ENCODE measurements around the gene SPSB1. TPM values are rescaled to one million over a fixed set of nuclear protein-coding genes. Genes with fewer than 3 reads are reported as not detected.

The SPSB1 gene
- total RNA-seq, 2 donors from 2014 or later: 7.7 to 9.2 TPM

DNA sequence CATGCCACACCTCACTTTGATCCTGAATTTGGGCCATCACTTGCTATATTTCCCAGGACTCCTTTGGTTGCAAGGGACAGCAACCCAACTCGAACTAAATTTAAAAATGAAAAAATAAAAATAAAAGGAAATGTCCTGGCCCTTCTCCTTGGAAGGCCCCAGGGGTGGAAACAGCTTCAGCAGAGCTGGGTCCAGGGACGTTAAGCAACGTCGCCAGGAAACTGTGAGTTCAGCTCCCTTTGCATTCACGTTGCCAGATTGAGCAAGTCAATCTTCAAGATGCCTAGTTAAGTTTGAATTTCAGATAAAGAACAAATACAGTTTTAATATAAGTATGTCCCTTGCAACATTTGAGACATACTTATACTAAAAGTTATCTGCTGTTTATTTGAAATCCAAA lies 14.6 kb upstream of the SPSB1 start:
- no peak overlapping the region for H3K27ac Mint-ChIP-seq
- H3K9me3 ChIP-seq (ENCODE audit: control insufficient read depth, low read length, poor library complexity, severe bottlenecking): no peaks in the 10 kb centered on the region
- peaks cover 29% of the 10 kb centered on the region for H3K4me1 Mint-ChIP-seq
- H3K36me3 Mint-ChIP-seq (ENCODE audit: low read depth): peaks cover 8% of the 10 kb centered on the region
- no peak overlapping the region for H3K4me3 Mint-ChIP-seq
- no peaks in the 10 kb centered on the region for H3K27me3 Mint-ChIP-seq
- ATAC-seq (no peak), DNase-seq (no peak)

DNA sequence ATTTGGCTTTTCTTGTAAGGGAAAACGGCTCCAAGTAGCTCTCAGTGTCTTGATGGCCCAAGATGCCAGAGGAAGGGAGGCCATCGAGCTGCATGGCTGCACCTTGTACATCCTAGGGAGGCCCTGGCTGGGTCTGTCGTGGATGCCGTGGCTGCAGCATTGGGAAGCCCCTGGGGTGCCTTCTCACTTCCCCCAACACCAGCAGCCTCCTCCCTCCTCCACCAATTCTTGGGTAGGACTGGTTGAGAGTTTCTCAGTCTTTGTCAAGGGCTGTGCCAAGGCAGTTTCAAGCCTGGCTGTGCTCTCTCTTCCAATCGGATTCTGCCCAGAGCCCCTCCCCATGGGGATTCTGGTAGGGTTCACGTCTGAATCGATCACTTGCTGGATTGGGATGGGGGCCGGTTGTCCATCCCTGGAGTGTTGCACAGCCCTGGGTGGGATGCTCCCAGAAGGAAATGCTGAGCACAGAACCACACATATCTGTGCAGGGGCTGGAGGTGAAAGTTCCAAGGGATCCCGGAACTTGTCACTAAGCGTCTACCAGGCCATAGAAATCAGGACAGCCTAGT lies 14.0 kb upstream of the SPSB1 start:
- Mint-ChIP-seq H3K27me3 (no peaks in the 10 kb centered on the region), H3K27ac (no peak overlapping the region), H3K4me1 (peaks cover 33% of the 10 kb centered on the region), H3K36me3 (ENCODE audit: low read depth) (peaks cover 8% of the 10 kb centered on the region), H3K4me3 (peak overlapping the region; percentile 81)
- ATAC-seq: no peak
- no peak for DNase-seq
- no peaks in the 10 kb centered on the region for H3K9me3 ChIP-seq (ENCODE audit: control insufficient read depth, low read length, poor library complexity, severe bottlenecking)

DNA sequence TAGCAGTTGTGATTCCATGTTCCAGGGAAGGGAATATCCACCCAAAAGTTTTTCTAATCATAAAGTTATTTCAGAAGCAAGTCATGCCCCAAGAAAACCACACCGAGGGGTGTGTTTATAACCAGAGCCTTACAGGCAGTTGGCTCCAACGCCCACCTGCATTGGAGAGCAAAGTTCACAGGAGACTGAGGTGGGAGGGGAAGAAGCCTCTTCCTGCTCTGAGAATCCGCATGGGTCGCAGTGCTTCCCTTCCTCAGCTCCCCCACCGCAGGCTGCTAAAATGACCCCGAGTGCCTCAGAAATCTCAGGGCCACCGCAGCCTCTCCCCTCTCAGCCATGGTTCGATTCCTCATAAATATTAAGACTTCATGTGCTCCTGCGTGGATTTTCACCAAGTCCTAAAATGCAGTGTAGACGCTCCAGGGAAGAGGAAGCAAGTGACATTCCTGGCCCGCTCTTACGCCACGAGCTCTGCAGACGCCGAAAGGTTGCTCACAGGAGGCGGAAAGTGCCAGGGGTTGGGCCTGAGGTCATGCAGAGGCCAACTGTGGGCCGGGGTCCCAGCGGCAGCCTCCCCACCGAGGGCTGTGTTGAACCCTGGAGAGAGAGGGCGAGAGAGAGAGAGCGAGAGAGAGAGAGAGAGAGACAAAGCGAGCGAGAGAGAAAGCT lies 13.4 kb upstream of the SPSB1 start:
- peak overlapping the region; percentile 81 for H3K4me3 Mint-ChIP-seq

DNA sequence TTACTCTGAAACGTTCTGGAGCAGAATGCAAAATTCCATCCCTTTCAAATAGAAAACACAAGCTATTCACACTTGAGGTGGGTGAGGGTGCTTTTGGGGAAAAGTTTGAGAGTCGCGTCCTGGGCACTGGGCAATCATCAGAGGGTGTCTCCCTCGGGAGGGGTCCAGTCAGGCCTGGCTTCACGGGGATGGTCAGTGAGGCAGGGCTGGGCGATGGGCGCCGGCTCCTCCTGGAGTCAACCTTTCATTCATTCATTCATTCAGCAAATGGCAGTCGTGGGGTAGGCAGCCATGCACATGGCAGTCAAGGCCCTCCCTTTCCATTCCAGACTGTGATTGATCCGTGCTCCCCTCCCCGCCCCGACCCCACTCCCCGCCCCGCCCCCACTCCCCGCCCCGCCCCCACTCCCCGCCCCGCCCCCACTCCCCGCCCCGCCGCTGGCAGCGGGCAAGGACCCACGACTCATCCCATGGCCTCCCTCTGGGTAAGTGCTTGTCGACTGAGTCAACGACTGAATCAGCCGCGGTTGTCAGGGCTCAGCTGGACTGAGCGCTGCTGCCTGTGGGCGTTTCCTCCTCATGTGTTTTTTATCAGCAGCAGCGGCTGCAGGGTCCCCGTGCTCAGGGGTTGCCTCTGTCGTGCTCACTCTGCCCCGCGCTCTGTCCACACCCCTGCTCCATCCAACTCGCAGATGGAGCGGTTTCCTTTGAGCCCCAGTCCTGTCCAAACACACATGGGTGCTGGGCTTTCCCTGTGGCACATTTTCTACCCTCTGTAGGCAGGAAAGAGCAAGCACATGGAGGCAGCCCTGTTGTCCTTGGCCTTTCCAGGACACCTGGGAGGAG lies 12.5 kb upstream of the SPSB1 start:
- ATAC-seq (peak; percentile 18), DNase-seq (no peak)
- Mint-ChIP-seq H3K36me3 (ENCODE audit: low read depth) (peaks cover 6% of the 10 kb centered on the region), H3K4me1 (peaks cover 38% of the 10 kb centered on the region), H3K27ac (no peak overlapping the region), H3K27me3 (no peaks in the 10 kb centered on the region), H3K4me3 (peak overlapping the region; percentile 60)
- H3K9me3 ChIP-seq (ENCODE audit: control insufficient read depth, low read length, poor library complexity, severe bottlenecking): peaks cover 5% of the 10 kb centered on the region

More for the DNA sequence above, 13.4 kb upstream of the SPSB1 start:
- Mint-ChIP-seq H3K4me1 (peaks cover 38% of the 10 kb centered on the region), H3K27me3 (no peaks in the 10 kb centered on the region), H3K36me3 (ENCODE audit: low read depth) (peaks cover 8% of the 10 kb centered on the region), H3K27ac (no peak overlapping the region)
- no peak for DNase-seq
- no peak for ATAC-seq
- peaks cover 4% of the 10 kb centered on the region for H3K9me3 ChIP-seq (ENCODE audit: control insufficient read depth, low read length, poor library complexity, severe bottlenecking)

DNA sequence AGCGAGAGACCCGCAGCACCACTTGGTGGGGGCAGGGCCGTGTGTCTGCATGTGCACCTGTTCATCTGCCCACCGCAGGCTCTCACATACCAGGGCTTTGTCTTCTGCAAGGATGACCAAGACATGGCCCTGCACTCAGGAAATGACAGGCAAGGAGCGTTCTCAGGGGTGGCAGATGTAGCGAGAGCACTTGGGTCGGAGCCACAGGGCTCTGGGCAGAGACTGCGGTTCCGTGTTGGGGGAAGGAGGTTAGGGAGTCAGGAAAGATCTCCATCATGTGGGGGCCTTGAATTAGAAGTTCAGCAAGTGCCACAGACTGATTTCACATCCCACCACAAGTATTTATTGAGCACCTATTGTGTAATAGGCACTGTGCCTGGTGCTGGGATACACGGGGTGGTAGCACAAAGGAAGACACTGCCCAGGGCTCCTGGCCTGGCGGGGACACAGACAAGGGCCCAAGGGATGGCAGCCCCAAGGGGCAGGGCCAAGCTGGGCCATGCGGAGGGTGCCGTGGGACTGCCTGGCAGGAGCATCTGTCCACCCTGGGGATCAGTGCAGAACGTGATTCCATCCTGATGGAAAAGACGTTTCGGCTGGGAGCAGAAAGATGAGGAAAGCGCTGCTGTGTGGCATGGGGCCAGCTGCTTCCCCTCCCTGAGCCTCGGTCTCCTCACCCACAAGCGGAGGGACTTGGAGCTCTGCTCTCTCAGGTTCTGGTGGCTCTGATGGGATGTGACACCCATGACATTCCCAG lies 11.4 kb upstream of the SPSB1 start:
- H3K36me3 Mint-ChIP-seq (ENCODE audit: low read depth): peaks cover 6% of the 10 kb centered on the region
- ATAC-seq: no peak
- peak overlapping the region; percentile 37 for H3K4me3 Mint-ChIP-seq
- H3K4me1 Mint-ChIP-seq: peaks cover 29% of the 10 kb centered on the region
- no peak for DNase-seq
- peaks cover 5% of the 10 kb centered on the region for H3K9me3 ChIP-seq (ENCODE audit: control insufficient read depth, low read length, poor library complexity, severe bottlenecking)
- H3K27me3 Mint-ChIP-seq: no peaks in the 10 kb centered on the region
- no peak overlapping the region for H3K27ac Mint-ChIP-seq

DNA sequence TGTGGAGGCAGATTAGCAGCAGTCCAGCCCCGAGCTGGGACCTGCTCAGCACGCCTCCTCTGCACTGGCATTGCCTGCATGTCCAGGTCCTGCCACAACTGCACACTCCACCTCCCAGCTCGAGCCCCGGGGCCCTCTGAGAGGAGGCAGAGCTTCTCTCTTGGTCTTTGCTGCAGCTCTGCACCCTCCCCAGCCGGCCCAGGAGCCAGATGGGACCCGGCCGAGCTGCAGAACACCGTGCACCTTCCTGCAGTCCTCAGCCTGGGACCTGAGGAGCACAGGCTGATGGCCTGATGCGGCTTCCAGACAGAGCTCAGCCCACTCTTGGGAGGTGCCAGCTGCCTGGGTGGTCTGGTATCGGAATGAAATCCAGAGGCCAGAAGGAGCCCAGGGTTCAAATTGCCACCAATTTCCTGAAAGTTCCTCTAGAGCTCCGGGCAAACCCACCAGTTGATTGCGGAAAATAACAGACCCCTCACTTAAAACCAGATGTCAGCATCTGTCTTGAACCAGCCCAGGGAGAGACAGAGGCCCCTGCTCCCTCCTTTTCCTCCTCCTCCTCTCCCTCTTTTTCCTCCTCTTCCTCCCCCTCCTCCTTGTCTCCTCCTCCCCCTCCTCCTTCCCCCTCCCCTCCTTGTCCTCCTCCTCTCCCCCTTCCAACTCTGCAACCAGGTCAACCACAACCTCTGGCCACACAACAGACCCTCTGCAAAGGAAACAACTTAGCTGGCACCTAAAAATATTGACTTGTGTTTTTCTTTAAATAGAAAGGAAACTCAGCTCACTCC lies 10.6 kb upstream of the SPSB1 start:
- Mint-ChIP-seq H3K27ac (peak overlapping the region; percentile 79), H3K27me3 (no peaks in the 10 kb centered on the region), H3K36me3 (ENCODE audit: low read depth) (peaks cover 6% of the 10 kb centered on the region), H3K4me1 (peaks cover 31% of the 10 kb centered on the region), H3K4me3 (peak overlapping the region; percentile 37)
- H3K9me3 ChIP-seq (ENCODE audit: control insufficient read depth, low read length, poor library complexity, severe bottlenecking): peaks cover 5% of the 10 kb centered on the region
- ATAC-seq (no peak), DNase-seq (no peak)

DNA sequence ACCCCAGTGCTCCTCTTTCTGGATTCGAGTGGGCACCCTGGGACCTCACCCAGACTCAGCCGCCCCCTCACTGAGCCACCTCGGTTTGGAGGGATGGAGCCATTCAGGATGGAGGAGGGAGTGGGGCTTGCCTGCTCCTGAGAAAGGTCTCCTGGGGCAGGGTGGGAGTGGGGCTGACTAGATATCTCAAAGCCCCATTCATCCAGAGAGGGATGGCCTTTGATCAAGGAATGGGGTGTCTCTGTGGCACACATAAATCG lies 10.1 kb upstream of the SPSB1 start:
- ATAC-seq (no peak), DNase-seq (no peak)
- Mint-ChIP-seq H3K4me1 (peaks cover 31% of the 10 kb centered on the region), H3K36me3 (ENCODE audit: low read depth) (peaks cover 6% of the 10 kb centered on the region), H3K27ac (peak overlapping the region; percentile 79), H3K4me3 (no peak overlapping the region), H3K27me3 (no peaks in the 10 kb centered on the region)
- peaks cover 5% of the 10 kb centered on the region for H3K9me3 ChIP-seq (ENCODE audit: control insufficient read depth, low read length, poor library complexity, severe bottlenecking)

DNA sequence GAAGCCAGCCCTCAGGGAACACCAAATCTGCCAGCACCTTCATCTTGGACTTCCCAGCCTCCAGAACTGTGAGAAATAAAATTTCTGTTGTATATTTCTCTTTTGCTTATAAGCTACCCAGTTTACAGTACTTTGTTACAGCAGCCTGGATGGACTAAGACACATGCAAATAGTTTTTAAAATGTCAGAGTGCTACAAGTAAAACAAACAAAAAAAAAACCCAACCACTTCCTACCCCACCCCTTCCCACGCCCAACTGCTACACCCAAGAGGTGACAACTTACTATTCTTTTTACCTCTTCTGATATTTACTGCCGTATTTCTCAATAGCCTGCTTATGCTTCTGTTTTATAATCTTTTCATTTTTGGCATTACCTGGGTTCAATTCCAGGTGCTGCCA lies 8.6 kb upstream of the SPSB1 start:
- peaks cover 5% of the 10 kb centered on the region for H3K9me3 ChIP-seq (ENCODE audit: control insufficient read depth, low read length, poor library complexity, severe bottlenecking)
- no peak for DNase-seq
- Mint-ChIP-seq H3K36me3 (ENCODE audit: low read depth) (peaks cover 4% of the 10 kb centered on the region), H3K4me1 (peaks cover 31% of the 10 kb centered on the region), H3K4me3 (peak overlapping the region; percentile 46), H3K27me3 (no peaks in the 10 kb centered on the region), H3K27ac (peak overlapping the region; percentile 79)
- ATAC-seq: peak; percentile 67

DNA sequence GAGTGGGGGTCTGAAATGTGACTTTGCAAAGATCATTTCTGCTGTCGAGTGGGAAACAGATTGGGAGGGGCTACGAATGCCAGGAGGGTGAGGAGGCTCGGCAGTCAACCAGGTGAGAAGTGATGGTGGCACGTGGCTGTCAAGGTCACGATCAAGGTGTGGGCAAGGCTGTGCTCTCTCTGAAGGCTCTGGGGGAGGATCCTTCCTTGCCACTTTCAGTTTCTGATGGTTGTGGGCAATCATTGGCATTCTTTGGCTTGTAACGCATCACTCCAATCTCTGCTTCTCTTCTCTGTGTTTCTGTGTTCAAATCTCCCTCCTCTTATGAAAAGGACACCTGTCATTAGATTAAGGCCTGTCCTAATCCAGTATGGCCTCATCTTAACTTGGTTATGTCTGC lies 6.1 kb upstream of the SPSB1 start:
- ATAC-seq (no peak), DNase-seq (no peak)
- no peak overlapping the region for H3K4me3 Mint-ChIP-seq
- H3K27ac Mint-ChIP-seq: no peak overlapping the region
- peaks cover 2% of the 10 kb centered on the region for H3K36me3 Mint-ChIP-seq (ENCODE audit: low read depth)
- peaks cover 19% of the 10 kb centered on the region for H3K4me1 Mint-ChIP-seq
- H3K9me3 ChIP-seq (ENCODE audit: control insufficient read depth, low read length, poor library complexity, severe bottlenecking): peaks cover 5% of the 10 kb centered on the region
- no peaks in the 10 kb centered on the region for H3K27me3 Mint-ChIP-seq

DNA sequence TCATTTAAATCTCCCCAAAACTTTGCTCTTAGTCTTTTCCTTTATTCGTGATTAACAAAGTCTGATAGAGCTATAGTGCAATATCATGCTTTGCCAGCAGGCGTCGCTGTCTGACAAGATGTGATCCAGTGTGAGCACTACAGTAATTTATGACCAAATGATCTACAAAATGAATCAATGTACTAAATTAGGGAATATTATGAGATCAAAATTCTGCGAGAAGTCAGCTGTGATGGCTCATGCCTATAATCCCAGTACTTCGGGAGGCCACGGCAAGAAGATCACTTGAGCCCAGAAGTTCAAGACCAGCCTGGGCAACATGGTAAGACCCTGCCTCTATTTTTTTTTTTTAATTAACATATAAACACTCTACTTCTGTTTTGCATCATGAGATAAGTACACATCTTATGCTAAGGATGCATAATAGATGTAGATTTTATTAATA lies 3.6 kb upstream of the SPSB1 start:
- ATAC-seq (peak; percentile 27), DNase-seq (peak; percentile 62 to 85 (median 68))
- Mint-ChIP-seq H3K4me1 (peaks cover 8% of the 10 kb centered on the region), H3K36me3 (ENCODE audit: low read depth) (no peaks in the 10 kb centered on the region), H3K4me3 (no peak overlapping the region), H3K27me3 (no peaks in the 10 kb centered on the region), H3K27ac (no peak overlapping the region)
- peaks cover 3% of the 10 kb centered on the region for H3K9me3 ChIP-seq (ENCODE audit: control insufficient read depth, low read length, poor library complexity, severe bottlenecking)

DNA sequence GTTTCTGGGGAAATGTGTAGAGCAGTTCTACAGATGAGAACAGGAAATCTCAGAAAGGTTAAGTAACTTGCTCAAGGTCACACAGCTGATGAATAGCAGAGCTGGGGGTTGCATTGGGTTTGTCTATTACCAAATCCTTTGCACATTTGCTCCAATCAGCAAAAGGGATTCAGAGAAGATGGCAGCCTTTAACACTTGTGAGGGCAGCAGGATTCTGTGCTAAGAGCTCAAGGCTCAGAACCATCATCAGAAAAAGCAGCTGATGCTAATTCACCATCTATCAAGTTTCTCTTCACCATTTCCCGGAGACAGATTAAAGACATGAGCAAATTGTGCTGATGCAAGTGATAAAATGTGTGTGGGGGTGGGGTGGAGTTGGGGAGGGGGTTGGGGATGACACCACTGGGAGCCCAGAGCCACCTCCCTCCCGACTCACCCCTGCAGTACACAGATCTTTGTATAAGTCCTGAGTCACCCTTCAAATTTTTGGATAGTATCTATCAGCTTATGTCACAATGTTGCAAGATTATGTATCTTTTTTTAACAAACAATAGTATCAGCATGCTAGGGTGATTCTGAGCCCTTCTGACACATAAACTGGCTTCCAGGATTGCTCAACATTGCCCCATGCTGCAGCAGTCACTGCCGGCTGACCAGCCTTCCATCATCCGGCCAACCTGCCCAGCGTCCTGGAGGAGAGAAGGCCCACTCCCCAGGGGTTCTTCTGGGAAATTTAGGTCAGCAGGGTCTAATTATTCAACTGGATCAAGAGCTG lies 2.8 kb upstream of the SPSB1 start:
- H3K36me3 Mint-ChIP-seq (ENCODE audit: low read depth): no peaks in the 10 kb centered on the region
- no peak for DNase-seq
- H3K9me3 ChIP-seq (ENCODE audit: control insufficient read depth, low read length, poor library complexity, severe bottlenecking): no peaks in the 10 kb centered on the region
- H3K27me3 Mint-ChIP-seq: no peaks in the 10 kb centered on the region
- H3K4me1 Mint-ChIP-seq: peaks cover 9% of the 10 kb centered on the region
- ATAC-seq: no peak
- no peak overlapping the region for H3K4me3 Mint-ChIP-seq
- H3K27ac Mint-ChIP-seq: no peak overlapping the region

DNA sequence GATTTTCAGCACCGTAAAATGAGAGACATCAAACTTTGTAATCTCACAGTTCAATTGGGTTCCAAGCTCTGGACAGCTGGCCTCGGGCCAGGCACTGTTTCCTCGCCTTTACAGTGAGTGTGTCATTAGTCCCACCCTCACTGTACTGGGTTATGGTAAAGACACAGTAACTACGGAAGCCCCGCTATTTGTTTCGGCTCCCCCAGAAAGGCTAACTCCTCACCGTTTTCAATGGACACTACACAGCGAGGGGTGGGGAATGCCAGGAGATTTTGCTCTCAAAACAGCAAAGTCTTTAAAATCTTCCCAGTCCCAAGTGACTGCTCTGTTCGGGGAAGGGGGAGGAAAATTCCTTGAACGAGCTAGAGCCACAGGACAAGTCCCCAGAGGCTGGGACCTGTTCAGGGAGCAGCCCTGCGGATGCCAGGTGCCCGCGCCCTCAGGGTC lies 757 bp upstream of the SPSB1 start:
- no peaks in the 10 kb centered on the region for H3K9me3 ChIP-seq (ENCODE audit: control insufficient read depth, low read length, poor library complexity, severe bottlenecking)
- peaks cover 19% of the 10 kb centered on the region for H3K4me1 Mint-ChIP-seq
- no peak for DNase-seq
- ATAC-seq: no peak
- no peak overlapping the region for H3K27ac Mint-ChIP-seq
- H3K27me3 Mint-ChIP-seq: no peaks in the 10 kb centered on the region
- no peaks in the 10 kb centered on the region for H3K36me3 Mint-ChIP-seq (ENCODE audit: low read depth)
- peak overlapping the region; percentile 65 for H3K4me3 Mint-ChIP-seq
